Measurements from ENCODE around the gene MFNG. TPM values are rescaled to one million over a fixed set of nuclear protein-coding genes. Genes with fewer than 3 reads are reported as not detected.

Gene MFNG
- total RNA-seq, 1 experiment from 2014 or later = 3.3 TPM

DNA sequence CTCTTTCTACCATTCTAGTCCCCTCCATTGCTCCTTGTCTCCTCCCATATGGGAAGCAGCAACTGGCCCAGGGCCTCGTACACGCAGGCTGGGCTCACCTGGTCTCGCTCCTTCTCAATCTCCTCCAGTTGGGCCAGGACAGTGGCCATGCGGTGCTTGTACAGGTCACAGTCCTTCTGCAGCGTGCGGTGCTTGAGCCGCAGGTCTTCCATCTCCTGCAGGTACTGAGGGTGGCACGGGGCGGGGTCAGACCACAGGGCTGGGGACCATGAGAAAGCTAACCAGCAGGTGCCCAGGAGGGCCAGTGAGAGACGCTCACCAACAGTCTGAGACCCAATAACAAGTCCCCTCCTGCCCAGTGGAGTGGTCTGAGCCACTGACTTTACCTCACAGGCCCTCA is 21.5 kb upstream of the MFNG start:
- no peak overlapping the region for H3K4me3 Mint-ChIP-seq
- Histone ChIP-seq H2AFZ (ENCODE audit: low read length) (no peak overlapping the region), H2BK15ac (ENCODE audit: low read depth, low read length) (no peak overlapping the region), H4K5ac (ENCODE audit: insufficient read length, low read depth, low read length) (no peak overlapping the region), H2AK5ac (ENCODE audit: insufficient read length, low read length) (no peak overlapping the region), H3K56ac (ENCODE audit: insufficient read length, low read depth, low read length) (no peak overlapping the region), H3K27me3 (ENCODE audit: insufficient read depth, low read length) (no peaks in the 10 kb centered on the region), H3K4me1 (ENCODE audit: insufficient read depth, low read length) (no peaks in the 10 kb centered on the region), H3K14ac (ENCODE audit: insufficient read depth, low read length) (no peak overlapping the region), H4K91ac (ENCODE audit: insufficient read length, low read depth, low read length) (no peak overlapping the region), H3K4me2 (ENCODE audit: insufficient read depth, insufficient read length, low read length) (no peak overlapping the region), H3K79me2 (ENCODE audit: insufficient read depth, low read length) (no peaks in the 10 kb centered on the region), H2BK5ac (ENCODE audit: insufficient read length, low read length) (no peak overlapping the region), H3K23me2 (ENCODE audit: insufficient read length, low read depth, low read length, poor library complexity, severe bottlenecking) (no peaks in the 10 kb centered on the region), H2BK20ac (ENCODE audit: low read depth, low read length, poor library complexity, severe bottlenecking) (no peak overlapping the region), H3T11ph (ENCODE audit: low read length) (no peak overlapping the region), H3K23ac (ENCODE audit: insufficient read length, low read depth, low read length) (no peak overlapping the region), H2BK12ac (ENCODE audit: insufficient read length, low read depth, low read length) (no peak overlapping the region), H3K79me1 (ENCODE audit: insufficient read depth, low read depth, low read length, poor library complexity, severe bottlenecking) (no peaks in the 10 kb centered on the region), H3K27ac (ENCODE audit: insufficient read length, low read depth, low read length) (no peak overlapping the region), H4K20me1 (ENCODE audit: control insufficient read depth, insufficient read depth, insufficient read length) (no peaks in the 10 kb centered on the region), H3K9me3 (ENCODE audit: control insufficient read depth, low read depth, low read length) (no peaks in the 10 kb centered on the region), H3K4ac (ENCODE audit: low read depth, low read length) (no peak overlapping the region), H3K9ac (ENCODE audit: extremely low read depth, insufficient read length, low read length) (no peak overlapping the region), H4K8ac (replicated peaks; ENCODE audit: insufficient read length, low read depth, low read length) (no peak overlapping the region), H2BK120ac (ENCODE audit: low read depth, low read length, poor library complexity, severe bottlenecking) (no peak overlapping the region), H3K18ac (ENCODE audit: insufficient read length, low read depth, low read length) (no peak overlapping the region)
- no peak for DNase-seq
- H3K4me1 Mint-ChIP-seq = peaks cover 9 to 16% of the 10 kb centered on the region in 2 experiments
- H3K36me3 Mint-ChIP-seq (ENCODE audit: insufficient read depth in 1 of 3, low read depth in 3 of 3) = peaks cover 0 to 21% (median 13%) of the 10 kb centered on the region in 3 experiments; a peak in 3 of 7 replicates
- H3K27me3 Mint-ChIP-seq (ENCODE audit: low read depth) = no peaks in the 10 kb centered on the region
- WGBS (ENCODE audit: extremely low coverage, insufficient read length, low lambda C conversion rate) = no CpG with 5 or more reads among the region's 10 CpGs
- TF ChIP-seq, protein P1, sequence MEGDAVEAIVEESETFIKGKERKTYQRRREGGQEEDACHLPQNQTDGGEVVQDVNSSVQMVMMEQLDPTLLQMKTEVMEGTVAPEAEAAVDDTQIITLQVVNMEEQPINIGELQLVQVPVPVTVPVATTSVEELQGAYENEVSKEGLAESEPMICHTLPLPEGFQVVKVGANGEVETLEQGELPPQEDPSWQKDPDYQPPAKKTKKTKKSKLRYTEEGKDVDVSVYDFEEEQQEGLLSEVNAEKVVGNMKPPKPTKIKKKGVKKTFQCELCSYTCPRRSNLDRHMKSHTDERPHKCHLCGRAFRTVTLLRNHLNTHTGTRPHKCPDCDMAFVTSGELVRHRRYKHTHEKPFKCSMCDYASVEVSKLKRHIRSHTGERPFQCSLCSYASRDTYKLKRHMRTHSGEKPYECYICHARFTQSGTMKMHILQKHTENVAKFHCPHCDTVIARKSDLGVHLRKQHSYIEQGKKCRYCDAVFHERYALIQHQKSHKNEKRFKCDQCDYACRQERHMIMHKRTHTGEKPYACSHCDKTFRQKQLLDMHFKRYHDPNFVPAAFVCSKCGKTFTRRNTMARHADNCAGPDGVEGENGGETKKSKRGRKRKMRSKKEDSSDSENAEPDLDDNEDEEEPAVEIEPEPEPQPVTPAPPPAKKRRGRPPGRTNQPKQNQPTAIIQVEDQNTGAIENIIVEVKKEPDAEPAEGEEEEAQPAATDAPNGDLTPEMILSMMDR (conservative IDR thresholded peaks at IDR 0.05) = no peak
- H3K27ac Mint-ChIP-seq = peak overlapping the region in 1 of 3 experiments; percentile 29; a peak in 3 of 7 replicates
- H3K9me3 Mint-ChIP-seq = no peaks in the 10 kb centered on the region; a peak in 1 of 5 replicates

Data from H9 (cell line).